Uterus (tissue), 2 donors: Measurements from ENCODE around the gene MCM9.
"Not testable (repeated sequence)": the region's sequence is repeated elsewhere in the genome, so short reads cannot be mapped to it uniquely, and the experiment has no call there.

Source experiments
- POLR2A ChIP-seq, 2 donors: fragments of 450-650 bp; IDR thresholded peaks; one replicate each; pipeline ENCODE4 v1.6.1; 2016; ENCODE audit warnings: antibody characterized with exemption in 2 of 2, mild to moderate bottlenecking in 1 of 2, moderate library complexity in 1 of 2
- TF ChIP-seq, protein P1 (sequence below), 4 experiments: fragments of 200-600 bp in 2 of 4; fragments of 450-650 bp in 2 of 4; sonication (generic) in 2 of 4; IDR thresholded peaks; one replicate each; pipeline ENCODE4 v1.5.1; 2016 to 2019; ENCODE audit warnings: antibody characterized with exemption in 4 of 4, mild to moderate bottlenecking in 2 of 4, moderate library complexity in 1 of 4

DNA sequence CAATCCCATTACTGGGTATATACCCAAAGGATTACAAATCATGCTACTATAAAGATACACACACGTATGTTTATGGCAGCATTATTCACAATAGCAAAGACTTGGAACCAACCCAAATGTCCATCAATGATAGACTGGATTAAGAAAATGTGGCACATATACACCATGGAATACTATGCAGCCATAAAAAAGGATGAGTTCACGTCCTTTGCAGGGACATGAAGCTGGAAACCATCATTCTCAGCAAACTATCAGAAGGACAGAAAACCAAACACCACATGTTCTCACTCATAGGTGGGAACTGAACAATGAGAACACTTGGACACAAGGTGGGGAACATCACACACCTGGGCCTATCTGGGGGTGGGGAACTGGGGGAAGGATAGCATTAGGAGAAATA is 66.1 kb downstream of the MCM9 start:
- TF ChIP-seq, protein P1, sequence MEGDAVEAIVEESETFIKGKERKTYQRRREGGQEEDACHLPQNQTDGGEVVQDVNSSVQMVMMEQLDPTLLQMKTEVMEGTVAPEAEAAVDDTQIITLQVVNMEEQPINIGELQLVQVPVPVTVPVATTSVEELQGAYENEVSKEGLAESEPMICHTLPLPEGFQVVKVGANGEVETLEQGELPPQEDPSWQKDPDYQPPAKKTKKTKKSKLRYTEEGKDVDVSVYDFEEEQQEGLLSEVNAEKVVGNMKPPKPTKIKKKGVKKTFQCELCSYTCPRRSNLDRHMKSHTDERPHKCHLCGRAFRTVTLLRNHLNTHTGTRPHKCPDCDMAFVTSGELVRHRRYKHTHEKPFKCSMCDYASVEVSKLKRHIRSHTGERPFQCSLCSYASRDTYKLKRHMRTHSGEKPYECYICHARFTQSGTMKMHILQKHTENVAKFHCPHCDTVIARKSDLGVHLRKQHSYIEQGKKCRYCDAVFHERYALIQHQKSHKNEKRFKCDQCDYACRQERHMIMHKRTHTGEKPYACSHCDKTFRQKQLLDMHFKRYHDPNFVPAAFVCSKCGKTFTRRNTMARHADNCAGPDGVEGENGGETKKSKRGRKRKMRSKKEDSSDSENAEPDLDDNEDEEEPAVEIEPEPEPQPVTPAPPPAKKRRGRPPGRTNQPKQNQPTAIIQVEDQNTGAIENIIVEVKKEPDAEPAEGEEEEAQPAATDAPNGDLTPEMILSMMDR (IDR thresholded peaks at IDR 0.05), result not testable (repeated sequence)
- not testable (repeated sequence) for TF ChIP-seq POLR2A (IDR thresholded peaks at IDR 0.05)
